Transverse colon (tissue), 4 donors: Measurements from ENCODE around the gene SUPT5H. TPM values are rescaled to one million over a fixed set of nuclear protein-coding genes. Genes with fewer than 3 reads are reported as not detected.

ENCODE experiments used
- DNase-seq: peaks from one replicate; pipeline ENCODE4 v3.0.0-alpha.2; 2019
- H3K27ac ChIP-seq, 4 donors: fragments of 200-600 bp; sonication (generic); 2 replicates each; pipeline ENCODE4 v1.5.1; 2016 to 2018; ENCODE audit warnings: inconsistent platforms in 4 of 4
- H3K27me3 ChIP-seq: fragments of 200-600 bp; sonication (generic); 2 replicates; pipeline ENCODE4 v1.5.1; 2017; ENCODE audit warnings: inconsistent platforms
- H3K36me3 ChIP-seq, 4 donors: fragments of 200-600 bp; sonication (generic); 2 replicates each; pipeline ENCODE4 v1.5.1; 2017 to 2019; ENCODE audit warnings: inconsistent platforms in 4 of 4
- H3K4me1 ChIP-seq, 4 donors: fragments of 200-600 bp; sonication (generic); 2 replicates each; pipeline ENCODE4 v1.5.1; 2017 to 2020; ENCODE audit warnings: inconsistent platforms in 4 of 4
- H3K4me3 ChIP-seq, 4 donors: fragments of 200-600 bp; sonication (generic); 1 replicate in 1 of 4; 2 replicates in 3 of 4; pipeline versions ENCODE4 v1.5.1 to v1.6.1; 2017 to 2019; ENCODE audit warnings: inconsistent platforms in 4 of 4
- H3K9me3 ChIP-seq, 2 donors: fragments of 200-600 bp; sonication (generic); 2 replicates each; pipeline ENCODE4 v1.5.1; 2017 to 2019; ENCODE audit warnings: inconsistent platforms in 2 of 2
- CTCF ChIP-seq, 5 experiments: fragments of 200-600 bp in 3 of 5; fragments of 450-650 bp in 2 of 5; sonication (generic) in 3 of 5; IDR thresholded peaks; 1 replicate in 2 of 5; 2 replicates in 3 of 5; pipeline ENCODE4 v1.5.1; 2016 to 2017; ENCODE audit warnings: antibody characterized with exemption in 5 of 5, inconsistent platforms in 3 of 5, mild to moderate bottlenecking in 2 of 5, moderate library complexity in 1 of 5
- EP300 ChIP-seq: sonication (generic); formaldehyde crosslinking; IDR thresholded peaks from one replicate; pipeline ENCODE4 v1.6.1; 2017; ENCODE audit warnings: antibody characterized with exemption, low read depth
- POLR2A ChIP-seq: fragments of 450-650 bp; IDR thresholded peaks from one replicate; pipeline ENCODE4 v1.6.1; 2016; ENCODE audit warnings: antibody characterized with exemption, mild to moderate bottlenecking, moderate library complexity
- POLR2AphosphoS5 ChIP-seq, 3 donors: sonication (generic); formaldehyde crosslinking; IDR thresholded peaks; one replicate each; pipeline ENCODE4 v1.6.1; 2016; ENCODE audit warnings: antibody characterized with exemption in 3 of 3
- WGBS, 2 donors: methylation state at CpG; one replicate each; pipeline ENCODE4 v1.1.5; 2018; ENCODE audit warnings: low coverage in 1 of 2; 5-methylcytosine and 5-hydroxymethylcytosine counted together
- in situ Hi-C, 4 donors: fragments of 200-750 bp; cut with MboI; loops; one replicate each; pipeline versions ENCODE4 v1.15.0 to v1.15.1; 2017; ENCODE audit warnings: low sequenced_read_pairs in 3 of 4, low pct_ligation_motif_present in 1 of 4, low pct_unique_long_range_greater_than_20kb in 1 of 4
- intact Hi-C: fragments of 100-400 bp; cut with DNase I; formaldehyde crosslinking; loops from one replicate; pipeline ENCODE4 v1.15.1; 2023; ENCODE audit warnings: low total_unique reads
- total RNA-seq, 4 donors: library from RNA; depleted of rRNA; stranded (reverse); fragments of >200 nt; gene quantifications; one replicate each; pipeline ENCODE4 v1.1.0, GENCODE V29; 2016

Gene SUPT5H
- total RNA-seq, 4 donors from 2014 or later, result 97.1 to 161 (median 125) TPM

DNA sequence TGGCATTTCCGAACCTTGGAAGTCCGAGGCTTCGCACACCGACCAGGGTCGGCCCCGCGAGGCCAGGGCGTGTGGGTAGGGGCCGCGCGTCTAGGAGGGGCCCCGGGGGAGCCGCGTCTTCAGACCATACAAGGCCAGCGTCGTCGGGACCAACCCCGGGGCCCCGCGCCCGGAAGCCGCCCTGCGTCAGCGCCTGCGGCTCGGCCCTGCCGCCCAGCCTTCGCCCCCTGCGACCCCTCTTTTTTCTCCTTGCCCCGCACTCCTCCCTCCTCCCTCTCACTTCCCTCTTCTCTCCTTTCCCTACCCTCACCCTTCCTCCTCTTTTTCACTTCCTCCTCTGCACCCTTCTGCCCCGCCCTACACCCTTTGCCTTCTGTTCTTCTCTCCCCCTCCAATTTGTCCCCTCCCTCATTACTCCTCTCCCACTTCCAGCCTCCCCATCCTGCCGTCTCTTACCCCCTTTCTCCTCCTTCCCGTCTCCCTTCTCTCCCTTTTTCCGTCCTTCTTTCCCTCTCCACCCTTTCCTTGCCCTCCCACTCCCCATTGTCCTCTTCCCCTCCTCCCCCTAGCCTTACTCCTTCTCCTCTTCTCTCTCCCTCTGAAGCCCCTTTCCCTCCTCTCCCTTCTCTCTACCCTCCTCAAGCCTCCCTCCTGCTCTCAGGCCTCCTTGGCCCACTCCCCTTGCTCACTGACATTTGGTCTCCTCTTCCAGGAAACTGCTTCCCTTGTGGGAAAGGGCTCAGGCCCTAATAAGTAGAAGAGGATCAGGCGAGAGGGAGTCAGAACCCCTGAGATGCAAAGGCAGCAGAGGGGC, 35.2 kb upstream of the SUPT5H start:
- Histone ChIP-seq H3K4me3 (peak overlapping the region; percentile 66 to 86 (median 84)), H3K4me1 (peaks cover 15 to 53% (median 46%) of the 10 kb centered on the region in 4 donors), H3K27me3 (peaks cover 17% of the 10 kb centered on the region), H3K27ac (peak overlapping the region; percentile 98 to 100 (median 99)), H3K9me3 (no peaks in the 10 kb centered on the region), H3K36me3 (peaks cover 0 to 14% (median 8%) of the 10 kb centered on the region in 4 donors)
- DNase-seq, result peak; percentile 85
- intact Hi-C loops (no loop called here), in situ Hi-C loops (no loop called here)
- WGBS, 2 donors, result 1 to 5% methylated on average over 13 to 24 of the region's 35 CpGs
- peak; percentile 94 for TF ChIP-seq POLR2A
- TF ChIP-seq EP300, result peak; percentile 62
- TF ChIP-seq CTCF (IDR thresholded peaks at IDR 0.05), result no peak
- TF ChIP-seq POLR2AphosphoS5 (IDR thresholded peaks at IDR 0.05), result peak; percentile 53 to 92 (median 79)

- in situ Hi-C loops (no loop called here), intact Hi-C loops (no loop called here)
- Histone ChIP-seq H3K4me1 (peaks cover 11 to 55% (median 43%) of the 10 kb centered on the region in 4 donors), H3K27me3 (peaks cover 17% of the 10 kb centered on the region), H3K9me3 (no peaks in the 10 kb centered on the region), H3K27ac (peak overlapping the region; percentile 98 to 100 (median 99)), H3K4me3 (peak overlapping the region in 3 of 4 donors; percentile 66 to 86 (median 83)), H3K36me3 (peaks cover 0 to 14% (median 8%) of the 10 kb centered on the region in 4 donors)
- DNase-seq, result no peak
- 47% methylated on average over 1 of the region's 1 CpG; no CpG with 5 or more reads in 1 of the 2 donors for WGBS, 2 donors
- no peak for TF ChIP-seq EP300
- no peak for TF ChIP-seq POLR2A
- TF ChIP-seq CTCF (IDR thresholded peaks at IDR 0.05), result no peak
- TF ChIP-seq POLR2AphosphoS5 (IDR thresholded peaks at IDR 0.05), result no peak
Measured at GRCh38 chr19:39410831-39411080, 34.6 kb upstream of the SUPT5H start.

DNA sequence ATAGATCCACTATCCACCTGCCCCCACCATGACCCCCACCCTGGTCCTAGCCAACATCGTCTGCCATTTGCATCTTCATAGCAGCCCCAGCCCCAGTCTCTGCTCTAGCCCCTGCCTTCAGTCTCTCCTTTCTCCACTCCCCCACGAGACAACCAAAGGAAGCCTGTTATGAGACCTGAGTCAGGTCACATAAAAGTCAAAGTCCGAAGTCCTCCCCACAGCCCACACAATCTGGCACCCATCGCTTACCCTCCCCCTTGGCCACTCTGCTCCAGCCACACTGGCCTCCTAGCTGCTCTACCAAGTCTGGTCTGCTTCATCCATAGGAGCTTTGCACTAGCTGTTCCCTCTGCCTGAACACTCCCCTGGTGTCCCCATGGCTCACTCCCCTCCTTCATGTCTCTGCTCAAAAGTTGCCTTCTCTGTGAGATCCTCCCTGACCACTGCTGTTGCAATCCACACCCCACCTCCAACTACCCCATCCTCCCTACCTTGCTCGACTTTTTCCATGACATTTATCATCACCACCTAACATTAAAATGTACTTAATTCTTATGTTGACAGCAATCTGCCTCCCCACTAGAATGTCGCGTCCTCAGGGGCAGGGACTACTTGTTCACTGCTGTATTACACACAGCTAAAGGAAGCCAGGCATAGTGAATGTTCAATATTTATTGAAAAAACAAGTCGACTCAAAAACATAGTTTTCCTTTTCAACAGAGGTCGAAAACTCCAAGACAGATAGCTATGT, 34.1 kb upstream of the SUPT5H start:
- Histone ChIP-seq H3K36me3 (peaks cover 0 to 14% (median 8%) of the 10 kb centered on the region in 4 donors), H3K4me3 (peak overlapping the region in 3 of 4 donors; percentile 66 to 86 (median 83)), H3K4me1 (peaks cover 11 to 54% (median 39%) of the 10 kb centered on the region in 4 donors), H3K27ac (peak overlapping the region; percentile 98 to 100 (median 99)), H3K9me3 (no peaks in the 10 kb centered on the region), H3K27me3 (peaks cover 17% of the 10 kb centered on the region)
- intact Hi-C loops (no loop called here), in situ Hi-C loops (no loop called here)
- TF ChIP-seq CTCF (IDR thresholded peaks at IDR 0.05), result no peak
- no peak for TF ChIP-seq EP300
- TF ChIP-seq POLR2A, result peak; percentile 87
- peak; percentile 81 to 97 (median 95) for TF ChIP-seq POLR2AphosphoS5 (IDR thresholded peaks at IDR 0.05)
- DNase-seq, result peak; percentile 86
- WGBS, 2 donors, result 6 to 14% methylated on average over 6 to 9 of the region's 9 CpGs

GRCh38 chr19:39411832-39412099, 33.6 kb upstream of the SUPT5H start:
- H3K4me1 ChIP-seq, result peaks cover 11 to 52% (median 39%) of the 10 kb centered on the region in 4 donors
- peak; percentile 96 for DNase-seq
- H3K4me3 ChIP-seq, result peak overlapping the region in 3 of 4 donors; percentile 10 to 84 (median 66)

More at GRCh38 chr19:39411832-39412099, 33.6 kb upstream of the SUPT5H start:
- 0% methylated on average over 1 to 7 of the region's 7 CpGs for WGBS, 2 donors
- Histone ChIP-seq H3K27ac (peak overlapping the region; percentile 98 to 100 (median 99)), H3K36me3 (peaks cover 0 to 14% (median 8%) of the 10 kb centered on the region in 4 donors), H3K9me3 (no peaks in the 10 kb centered on the region), H3K27me3 (peaks cover 17% of the 10 kb centered on the region)
- in situ Hi-C loops, result no loop called here
- TF ChIP-seq POLR2AphosphoS5 (IDR thresholded peaks at IDR 0.05) (peak in 1 of 3 donors; percentile 97), CTCF (IDR thresholded peaks at IDR 0.05) (peak; percentile 84 to 100 (median 94)), EP300 (no peak)
- intact Hi-C loops, result loop anchor here (2.0 kb wide), 1 partner anchor 13 kb away; no protein-coding TSS in a partner anchor
